ENCODE data around the gene DAB2IP.

- no peak for TF ChIP-seq CTCF (IDR thresholded peaks at IDR 0.05)
- no peak for TF ChIP-seq EZH2 (IDR thresholded peaks at IDR 0.05)
- TF ChIP-seq EZH2phosphoT487 (IDR thresholded peaks at IDR 0.05): no peak
These were observed 11.6 kb downstream of the DAB2IP start for GRCh38 chr9:121662891-121663580.

Data from neural progenitor cell (in vitro differentiated cells).